Measurements from ENCODE around the gene TAAR8.
"Not testable (repeated sequence)": the region's sequence is repeated elsewhere in the genome, so short reads cannot be mapped to it uniquely, and the experiment has no call there.

The TAAR8 gene

DNA sequence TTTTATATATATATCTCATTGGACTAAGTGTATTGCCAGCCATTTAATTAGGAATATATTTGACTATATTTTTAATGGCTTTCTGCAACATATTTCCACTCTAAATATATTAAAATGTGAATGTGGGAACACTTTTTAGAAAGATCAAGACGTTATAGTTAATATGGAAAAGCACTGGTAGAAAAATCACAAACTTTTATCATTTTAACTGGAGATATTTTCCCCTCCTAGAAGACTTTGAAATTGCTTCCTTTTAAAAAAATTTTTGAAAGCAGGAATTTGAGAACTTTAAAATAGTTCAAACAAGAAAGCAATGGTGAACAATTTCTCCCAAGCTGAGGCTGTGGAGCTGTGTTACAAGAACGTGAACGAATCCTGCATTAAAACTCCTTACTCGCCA, 14.5 kb upstream of the TAAR8 start, which contains the start of gene TAAR9:
Gene TAAR9, plus strand, starts transcription at position 301 of the 400 bp plus-strand sequence. Its CDS starts 13 bp downstream, at position 314.
- FAIRE-seq (no peak), DNase-seq (ENCODE audit: insufficient read length, low spot score) (no peak)

DNA sequence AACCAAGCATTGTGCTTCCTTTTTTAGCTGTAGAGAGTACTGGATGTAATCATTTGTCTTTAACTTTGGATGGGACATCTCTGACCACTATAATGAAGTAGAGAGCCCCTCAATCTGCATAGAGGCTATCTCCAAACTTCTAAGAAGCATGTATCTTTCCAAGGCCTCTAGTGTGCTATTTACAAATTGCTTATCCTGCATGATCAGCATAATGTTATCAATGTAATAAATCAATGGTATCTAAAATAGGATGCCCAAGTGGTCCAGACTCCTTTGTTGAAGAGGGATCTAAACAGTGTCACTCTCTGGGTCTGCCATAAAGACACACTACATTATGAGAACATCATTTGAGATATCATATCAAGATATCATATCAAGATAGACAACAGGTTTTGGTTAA, 7.6 kb upstream of the TAAR8 start:
- DNase-seq (ENCODE audit: insufficient read length, low spot score), result no peak
- no peak for FAIRE-seq

DNA sequence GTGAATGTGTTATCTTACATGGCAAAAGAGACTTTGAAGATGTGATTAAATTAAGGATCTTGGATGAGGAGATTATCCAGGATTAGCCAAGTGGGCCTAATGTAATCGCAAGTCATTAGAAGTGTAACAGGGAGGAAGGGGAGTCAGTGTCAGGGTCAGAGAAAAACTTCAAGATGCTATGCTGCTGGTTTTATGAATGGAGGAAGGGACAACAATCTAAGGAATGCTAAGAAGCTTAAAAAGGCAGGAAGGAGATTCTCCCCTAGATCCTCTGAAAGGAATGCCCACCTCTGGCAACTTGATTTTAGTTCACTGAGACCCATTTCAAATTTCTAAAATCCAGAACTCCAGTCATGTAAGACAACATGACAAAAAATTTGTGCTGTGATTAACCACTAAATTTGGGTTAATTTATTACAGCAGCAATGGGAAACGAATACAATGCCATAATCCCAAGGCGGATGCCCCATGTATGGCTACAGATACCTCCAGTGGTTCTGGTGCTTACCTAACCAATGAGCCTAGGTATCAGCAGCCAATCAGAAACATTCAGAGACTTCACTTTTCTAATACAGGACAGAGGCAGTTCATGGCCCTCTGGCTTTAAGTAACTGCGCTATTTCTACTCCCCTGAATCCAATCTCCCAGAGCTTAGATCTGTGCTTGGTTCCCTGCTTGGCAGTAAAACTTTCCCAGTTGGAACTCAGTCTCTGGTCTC, 3.6 kb upstream of the TAAR8 start:
- DNase-seq (ENCODE audit: insufficient read length, low spot score), result no peak
- FAIRE-seq, result no peak

DNA sequence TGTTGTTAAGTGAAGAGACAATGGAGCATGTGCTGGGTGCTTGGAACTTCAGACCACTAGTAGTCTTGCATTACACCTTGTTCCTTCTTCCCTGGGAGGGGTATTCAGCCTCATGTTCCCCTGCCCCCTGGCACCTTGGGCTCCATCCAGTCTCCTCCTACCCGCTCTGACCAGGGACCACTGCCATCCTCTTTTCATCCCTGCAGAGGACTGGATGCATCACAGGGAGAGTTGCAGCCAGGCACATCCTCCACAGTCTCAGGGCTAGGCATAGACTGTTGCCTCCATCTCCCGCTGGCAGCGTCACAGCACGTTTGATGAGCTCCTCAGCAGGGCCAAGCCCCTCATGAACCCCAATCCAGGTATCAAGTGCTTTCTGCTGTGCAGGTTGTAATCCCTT, 1.3 kb upstream of the TAAR8 start:
- no peak for FAIRE-seq

DNA sequence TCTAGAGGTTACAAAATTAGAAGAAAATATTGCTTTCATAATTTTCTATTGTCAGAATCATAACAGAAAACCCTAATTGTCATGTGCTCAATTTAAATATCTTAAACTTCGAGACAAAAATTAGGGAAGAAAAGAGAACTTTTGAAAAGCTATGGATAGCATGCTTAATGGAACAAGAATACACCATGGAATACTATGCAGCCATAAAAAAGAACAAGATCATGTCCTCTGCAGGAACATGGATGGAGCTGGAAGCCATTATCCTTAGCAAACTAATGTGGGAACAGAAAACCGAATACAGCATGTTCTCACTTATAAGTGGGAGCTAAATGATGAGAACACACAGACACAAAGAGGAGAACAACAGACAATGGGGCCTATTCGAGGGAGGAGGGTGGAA, 7.6 kb downstream of the TAAR8 start:
- FAIRE-seq; DNase-seq (ENCODE audit: insufficient read length, low spot score): not testable (repeated sequence)

More for the DNA sequence above, 1.3 kb upstream of the TAAR8 start:
- no peak for DNase-seq (ENCODE audit: insufficient read length, low spot score)

DNA sequence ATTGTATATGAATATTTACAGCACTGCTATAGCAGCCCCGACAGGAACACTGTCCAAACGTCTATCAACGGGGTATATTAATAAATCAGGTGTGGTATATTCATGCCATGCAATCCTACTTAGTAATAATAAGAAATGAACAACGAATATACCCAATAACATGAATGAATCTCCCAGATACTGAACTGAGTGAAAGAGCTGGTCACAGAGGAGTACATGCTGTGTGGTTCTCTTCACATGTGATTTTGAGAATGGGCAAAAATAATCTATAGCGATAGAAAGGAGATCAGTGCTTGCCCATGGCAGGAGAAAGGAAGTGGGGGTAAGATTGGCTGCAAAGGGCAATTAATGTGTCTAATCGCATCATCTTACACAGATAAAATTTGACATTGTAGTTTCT, 13.9 kb downstream of the TAAR8 start:
- FAIRE-seq (no peak), DNase-seq (ENCODE audit: insufficient read length, low spot score) (no peak)

DNA sequence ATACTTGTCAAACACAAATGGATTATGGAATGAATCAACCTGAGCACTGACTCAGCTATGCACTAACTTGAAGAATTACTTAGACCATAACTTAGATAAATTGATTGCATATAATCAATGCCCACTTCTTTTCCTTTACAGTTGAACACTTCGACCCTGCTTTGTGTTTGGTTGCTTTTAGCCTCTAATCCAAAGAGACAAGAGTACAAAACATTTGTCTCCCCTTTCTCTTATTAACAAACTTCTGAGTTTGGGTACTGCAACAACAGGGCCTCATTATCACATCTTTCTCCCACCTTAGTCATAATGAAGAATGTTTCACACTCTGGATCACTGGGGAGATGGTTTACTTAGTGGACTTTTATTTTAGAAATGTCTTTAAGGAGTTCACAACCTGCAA, 15.1 kb downstream of the TAAR8 start:
- FAIRE-seq, result no peak

DNA sequence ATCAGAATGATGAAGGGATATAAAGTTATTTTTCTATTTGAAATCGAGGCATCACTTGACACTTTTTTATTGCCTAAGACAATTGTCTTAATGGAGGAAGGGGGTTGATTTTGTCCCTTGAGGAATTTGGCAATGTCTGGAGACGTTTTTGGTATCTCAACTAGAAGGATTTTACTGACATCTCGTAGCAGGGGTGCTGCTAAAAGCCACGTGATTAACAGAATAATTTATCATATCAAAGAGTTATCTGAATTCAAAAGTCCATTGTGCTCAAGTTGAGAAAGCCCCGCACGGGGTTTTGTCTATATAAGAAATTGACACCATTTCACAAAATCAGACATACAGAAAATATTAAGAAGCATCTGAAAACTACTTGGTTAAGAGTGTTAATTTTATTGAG, 16.1 kb downstream of the TAAR8 start:
- DNase-seq (ENCODE audit: insufficient read length, low spot score), result no peak
- FAIRE-seq, result no peak

More for the DNA sequence above, 15.1 kb downstream of the TAAR8 start:
- DNase-seq (ENCODE audit: insufficient read length, low spot score), result no peak

DNA sequence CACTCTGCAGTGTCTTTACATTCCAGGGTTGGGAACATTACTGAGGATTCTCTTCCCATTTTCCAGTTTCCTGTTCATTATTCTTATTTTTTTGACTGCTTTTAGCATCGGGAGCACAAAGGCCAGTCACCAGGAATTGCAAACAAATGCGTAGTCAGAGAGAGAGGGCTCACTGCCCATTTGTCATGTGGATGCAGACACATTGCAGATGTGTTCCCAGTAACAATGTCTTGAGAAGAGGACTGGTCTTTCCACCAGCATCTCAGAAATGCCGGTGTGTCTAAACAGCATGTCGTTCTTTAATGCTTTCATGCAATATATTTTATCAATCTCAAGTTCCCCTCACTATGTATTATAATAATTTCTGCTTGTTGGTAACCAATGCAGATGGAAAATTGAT, 16.7 kb downstream of the TAAR8 start:
- no peak for DNase-seq (ENCODE audit: insufficient read length, low spot score)
- no peak for FAIRE-seq

DNA sequence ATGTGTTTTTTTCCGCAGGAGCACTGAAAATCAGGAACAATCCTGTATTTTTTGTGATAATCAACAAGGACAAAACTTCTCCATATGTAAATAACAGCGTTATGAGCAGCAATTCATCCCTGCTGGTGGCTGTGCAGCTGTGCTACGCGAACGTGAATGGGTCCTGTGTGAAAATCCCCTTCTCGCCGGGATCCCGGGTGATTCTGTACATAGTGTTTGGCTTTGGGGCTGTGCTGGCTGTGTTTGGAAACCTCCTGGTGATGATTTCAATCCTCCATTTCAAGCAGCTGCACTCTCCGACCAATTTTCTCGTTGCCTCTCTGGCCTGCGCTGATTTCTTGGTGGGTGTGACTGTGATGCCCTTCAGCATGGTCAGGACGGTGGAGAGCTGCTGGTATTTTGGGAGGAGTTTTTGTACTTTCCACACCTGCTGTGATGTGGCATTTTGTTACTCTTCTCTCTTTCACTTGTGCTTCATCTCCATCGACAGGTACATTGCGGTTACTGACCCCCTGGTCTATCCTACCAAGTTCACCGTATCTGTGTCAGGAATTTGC, 17.8 kb downstream of the TAAR8 start, which contains the start of gene TAAR6:
Gene TAAR6, plus strand, starts transcription at position 102 of the 557 bp plus-strand sequence. Its CDS starts 0 bp downstream, at position 102.
- DNase-seq (ENCODE audit: insufficient read length, low spot score), result no peak
- no peak for FAIRE-seq

DNA sequence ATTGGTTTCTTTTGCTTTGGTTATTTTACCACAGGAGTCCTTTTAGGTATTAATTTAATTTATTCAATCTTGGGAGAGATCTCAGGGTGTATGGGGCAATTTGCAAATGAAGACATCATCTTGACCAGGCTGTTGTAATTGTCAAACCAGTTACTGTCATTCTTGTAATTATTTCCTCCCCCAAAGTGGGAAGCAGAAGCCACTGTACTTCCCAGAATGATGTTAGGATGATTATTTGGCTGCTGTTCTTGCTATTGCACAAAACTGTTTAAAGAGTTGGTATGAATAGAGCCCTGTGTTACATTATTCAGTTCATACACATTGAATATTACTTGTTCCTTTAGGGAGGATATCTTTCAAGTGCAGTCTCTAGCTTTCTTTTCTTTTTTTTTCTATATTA, 19.3 kb downstream of the TAAR8 start:
- DNase-seq (ENCODE audit: insufficient read length, low spot score) (no peak), FAIRE-seq (no peak)

DNA sequence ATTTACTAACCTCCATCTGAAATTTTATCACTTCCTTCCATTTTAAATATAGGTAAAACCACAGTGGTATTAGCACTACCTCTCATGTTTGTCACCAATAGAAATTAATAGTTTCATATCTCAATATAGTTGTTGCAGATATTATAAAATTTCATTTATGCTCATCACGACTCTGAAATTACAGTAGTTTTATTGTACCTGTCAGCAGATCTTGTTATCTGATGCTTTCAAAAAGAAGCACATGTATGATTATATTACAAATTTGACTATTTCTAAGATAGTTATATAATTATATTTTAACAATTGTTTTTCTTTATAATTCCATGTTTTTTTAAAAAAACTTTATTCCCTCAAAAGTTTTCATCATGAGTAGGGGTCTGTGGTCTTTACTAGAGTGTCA, 32.2 kb downstream of the TAAR8 start:
- no peak for DNase-seq (ENCODE audit: insufficient read length, low spot score)
- FAIRE-seq, result no peak

DNA sequence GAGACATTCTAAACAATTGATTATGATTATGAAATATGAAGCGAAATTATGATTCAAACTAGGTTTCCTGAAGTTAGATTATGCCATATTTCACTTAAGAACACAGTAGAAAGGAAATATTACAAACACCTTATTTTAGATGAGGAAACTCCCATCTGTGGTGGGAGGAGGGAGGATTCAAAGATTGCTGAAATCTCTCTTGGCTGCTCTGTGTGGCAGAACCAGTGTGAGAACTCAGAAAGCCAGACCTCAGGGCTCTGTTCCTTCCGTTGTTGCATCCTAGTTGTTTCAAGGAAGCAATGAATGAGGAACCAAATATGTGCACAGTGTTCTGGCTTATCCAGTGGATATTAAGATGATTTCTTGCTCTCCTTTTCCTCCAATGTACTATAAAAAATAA, 35.0 kb downstream of the TAAR8 start:
- DNase-seq (ENCODE audit: insufficient read length, low spot score), result no peak
- no peak for FAIRE-seq

DNA sequence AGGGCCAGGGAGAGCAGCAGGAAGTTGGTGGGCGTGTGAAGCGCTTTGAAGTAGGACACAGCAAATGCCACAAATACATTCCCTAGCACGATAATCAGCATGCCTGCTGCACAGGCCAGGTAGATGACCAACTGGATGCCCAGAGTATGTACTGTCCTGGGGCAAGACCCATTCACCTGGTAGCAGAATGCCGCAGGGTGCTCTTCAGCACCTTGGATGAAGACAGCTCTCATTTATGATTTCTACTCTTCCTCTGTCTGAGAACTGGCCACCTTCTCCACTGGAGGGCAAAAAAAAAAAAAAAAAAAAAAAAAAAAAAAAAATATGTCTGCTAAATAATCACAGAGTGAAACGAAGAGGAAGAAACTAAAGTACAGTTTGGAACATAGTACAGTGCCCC, 37.0 kb downstream of the TAAR8 start, which contains the start of gene TAAR5:
Gene TAAR5, minus strand, starts transcription at position 288 of the 400 bp plus-strand sequence. Its CDS starts 55 bp downstream, at position 233.
- DNase-seq (ENCODE audit: insufficient read length, low spot score) (no peak), FAIRE-seq (no peak)

DNA sequence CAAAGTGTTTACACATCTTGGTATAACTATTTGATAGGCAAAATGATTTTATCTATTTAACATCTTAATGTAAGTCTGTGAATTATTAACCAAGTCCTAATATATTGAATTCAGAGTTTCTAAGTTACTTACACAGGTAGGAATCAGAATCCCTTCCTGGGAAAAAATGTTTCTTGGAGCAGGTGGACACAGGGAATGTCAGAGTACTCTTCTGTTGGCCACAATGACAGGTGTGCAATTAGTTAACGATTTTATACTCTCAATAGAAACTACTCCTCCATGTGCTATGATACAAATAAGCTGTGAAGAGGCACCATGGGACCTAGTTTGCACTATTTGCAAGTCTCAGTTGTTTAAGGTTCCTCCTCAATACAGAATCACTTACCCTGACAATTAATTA, 37.9 kb downstream of the TAAR8 start:
- FAIRE-seq (no peak), DNase-seq (ENCODE audit: insufficient read length, low spot score) (no peak)

DNA sequence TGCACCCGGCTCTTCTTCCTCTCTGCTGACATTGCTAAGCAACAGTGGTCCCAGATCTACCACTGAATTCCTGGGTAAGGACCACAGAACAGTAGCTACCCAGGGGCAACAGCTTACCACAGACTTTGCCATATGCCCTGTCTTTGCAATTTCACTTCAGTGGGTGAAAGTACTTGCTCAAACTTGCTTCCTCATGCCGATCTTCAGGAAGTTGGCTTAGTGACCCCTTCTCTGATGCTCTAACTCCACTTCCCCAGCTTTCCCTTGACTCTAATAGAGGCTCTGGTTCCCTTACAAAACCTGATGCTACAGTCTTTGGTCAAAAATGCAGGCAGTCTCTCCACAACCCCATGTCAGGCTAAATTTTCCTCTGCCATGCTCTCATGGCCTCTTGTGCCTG, 40.4 kb downstream of the TAAR8 start:
- DNase-seq (ENCODE audit: insufficient read length, low spot score), result no peak
- FAIRE-seq, result no peak

DNA sequence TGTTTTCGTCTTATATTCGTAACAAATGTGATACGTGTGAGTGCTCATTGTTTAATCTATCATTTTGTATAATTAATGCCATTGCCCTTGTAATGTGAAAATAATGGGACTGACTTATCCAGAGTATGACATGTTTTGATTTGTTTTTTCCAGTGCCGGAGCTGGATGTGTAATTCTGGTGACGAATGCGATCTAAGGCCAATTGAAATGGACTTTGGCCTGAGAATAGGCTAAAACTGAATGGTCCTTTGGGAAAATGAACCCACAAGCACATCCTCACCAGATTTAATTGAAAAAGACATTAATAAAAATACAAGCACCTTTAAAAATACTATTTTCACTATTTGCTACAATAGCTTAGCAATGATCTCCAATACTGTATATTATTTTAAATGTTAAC, 43.7 kb downstream of the TAAR8 start:
- no peak for FAIRE-seq

DNA sequence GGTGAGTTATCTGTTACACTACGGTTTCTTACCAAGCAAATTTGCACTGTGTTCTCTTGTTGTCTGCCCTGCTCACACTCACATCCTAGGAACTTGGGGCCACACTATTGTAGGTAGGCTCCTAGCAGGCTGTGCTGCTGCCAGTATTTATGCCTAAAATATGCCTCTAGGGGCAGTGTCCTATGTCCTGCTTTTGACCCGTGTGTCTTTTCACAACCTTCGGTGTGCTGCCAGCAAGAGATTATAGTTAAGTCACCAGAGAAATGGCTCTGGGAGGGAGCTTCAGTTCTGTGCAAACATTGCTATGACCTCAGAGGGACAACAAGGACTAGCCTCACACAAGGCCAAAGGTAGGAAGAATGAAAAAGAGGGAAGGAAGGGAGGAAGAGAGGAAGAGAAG, 46.0 kb downstream of the TAAR8 start:
- FAIRE-seq (no peak), DNase-seq (ENCODE audit: insufficient read length, low spot score) (no peak)

More for the DNA sequence above, 43.7 kb downstream of the TAAR8 start:
- DNase-seq (ENCODE audit: insufficient read length, low spot score), result no peak

DNA sequence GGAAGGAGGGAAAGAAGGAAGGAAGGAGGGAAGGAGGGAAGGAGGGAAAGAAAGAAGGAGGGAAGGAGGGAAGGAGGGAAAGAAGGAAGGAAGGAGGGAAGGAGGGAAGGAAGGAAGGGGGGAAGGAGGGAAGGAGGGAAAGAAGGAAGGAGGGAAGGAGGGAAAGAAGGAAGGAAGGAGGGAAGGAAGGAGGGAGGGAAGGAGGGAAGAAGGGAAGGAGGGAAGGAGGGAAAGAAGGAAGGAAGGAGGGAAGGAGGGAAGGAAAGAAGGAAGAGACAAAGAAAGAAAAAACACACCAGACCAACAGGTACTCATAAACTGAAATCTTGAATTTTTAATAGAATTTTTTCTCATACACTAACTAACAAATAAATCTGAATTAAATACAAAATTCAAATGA, 48.4 kb downstream of the TAAR8 start:
- FAIRE-seq; DNase-seq (ENCODE audit: insufficient read length, low spot score): not testable (repeated sequence)

All from GM19239 (cell line).